Eye (tissue), 1 donor: ENCODE data around the gene GRID1.

ENCODE experiments used
- DNase-seq: peaks from one replicate; pipeline ENCODE4 v3.0.0-alpha.2; 2015

The GRID1 gene

DNA sequence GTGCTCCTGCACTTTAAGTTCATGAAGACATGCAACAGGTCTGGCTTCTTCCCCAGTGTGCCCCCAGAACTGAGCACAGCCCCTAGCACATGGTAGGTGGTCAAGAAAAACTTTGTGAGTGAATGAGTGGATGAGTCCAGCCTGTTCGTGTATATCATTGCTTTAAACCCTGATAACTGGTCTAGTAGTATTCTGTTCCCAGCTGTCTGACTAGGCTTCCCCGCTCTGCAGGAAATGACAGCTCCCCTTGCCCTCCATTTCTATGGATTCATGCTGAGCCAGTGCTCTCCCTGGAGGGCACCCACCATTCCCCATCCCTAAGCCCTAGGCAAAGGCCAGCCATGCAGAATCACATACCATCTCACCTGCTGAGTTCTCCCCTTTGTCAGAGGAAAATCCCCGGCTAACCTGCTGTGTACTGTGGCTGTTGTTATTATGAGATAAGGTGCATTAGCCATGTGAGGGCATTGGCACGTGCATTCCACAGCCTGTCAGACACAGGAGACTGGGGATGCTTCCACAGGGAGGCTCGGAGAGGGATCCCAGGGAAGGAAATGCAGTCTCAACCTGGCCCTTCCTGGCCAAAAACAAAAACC lies 698.9 kb downstream of the GRID1 start:
- DNase-seq: no peak

GRCh38 chr10:85666987-85667386 lies 699.6 kb downstream of the GRID1 start:
- DNase-seq: no peak

- no peak for DNase-seq
Observed at GRCh38 chr10:85666102-85666501, 700.5 kb downstream of the GRID1 start.

DNA sequence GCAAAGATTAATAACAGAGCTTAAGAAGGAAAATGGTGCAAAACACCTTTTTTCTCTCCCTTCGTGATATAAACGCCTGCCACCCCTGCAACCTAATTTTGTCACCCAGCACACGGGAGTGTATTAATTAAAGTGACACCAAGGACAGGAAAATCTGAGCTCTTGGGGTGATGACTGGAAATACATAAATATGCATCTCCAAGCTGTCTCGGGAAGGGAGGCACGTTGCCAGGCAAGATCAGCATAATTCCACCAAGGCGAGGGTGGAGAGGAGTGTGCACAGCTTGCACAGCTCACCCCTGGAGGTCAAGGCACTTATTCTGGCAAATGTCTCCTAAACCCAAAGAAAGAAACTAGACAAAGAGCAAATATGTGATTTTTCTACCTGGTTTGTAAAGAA lies 700.9 kb downstream of the GRID1 start:
- DNase-seq: no peak

DNA sequence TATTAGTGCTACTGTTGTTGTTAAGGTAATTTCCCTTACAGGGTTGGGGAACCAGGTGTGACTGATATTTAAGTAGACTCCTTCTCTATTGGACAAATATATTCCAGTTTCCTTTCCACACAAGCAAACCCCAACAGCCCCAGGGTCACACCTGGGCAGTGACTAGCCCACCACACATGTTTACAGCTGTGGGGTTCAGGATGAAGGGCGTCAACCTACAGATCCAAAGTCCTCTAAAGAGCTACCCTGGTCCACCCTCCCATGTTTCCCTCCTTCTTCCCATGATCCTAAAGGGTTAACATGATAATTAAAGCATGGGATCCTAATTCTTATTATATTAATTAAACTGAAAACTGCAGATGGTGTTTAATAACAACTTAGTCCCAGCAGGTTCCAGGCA lies 701.5 kb downstream of the GRID1 start:
- no peak for DNase-seq

- DNase-seq: no peak
Observed at GRCh38 chr10:85661123-85661522, 705.5 kb downstream of the GRID1 start.

DNA sequence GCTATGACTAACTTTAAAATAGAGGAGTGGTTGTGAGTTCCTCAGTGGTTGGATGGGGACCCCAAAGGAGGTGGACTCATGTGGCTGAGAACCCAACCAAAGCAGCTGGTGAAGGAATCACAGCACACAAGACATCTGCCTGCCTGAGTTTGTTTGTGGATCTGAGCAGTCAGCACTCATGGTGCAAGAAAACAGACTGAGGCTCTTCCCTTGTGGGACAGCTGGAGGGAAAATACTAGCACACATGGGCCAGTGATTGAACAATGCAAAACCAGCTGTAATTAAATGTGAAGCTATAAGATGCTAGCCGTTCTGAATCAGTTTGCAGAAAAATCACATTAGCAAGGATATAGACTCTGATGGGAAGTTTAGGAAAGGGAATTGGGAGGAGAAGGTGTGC lies 707.3 kb downstream of the GRID1 start:
- no peak for DNase-seq

GRCh38 chr10:85658518-85658917 lies 708.1 kb downstream of the GRID1 start:
- no peak for DNase-seq

GRCh38 chr10:85657476-85658113 lies 709.0 kb downstream of the GRID1 start:
- no peak for DNase-seq

GRCh38 chr10:85655411-85655810 lies 711.2 kb downstream of the GRID1 start:
- no peak for DNase-seq

DNA sequence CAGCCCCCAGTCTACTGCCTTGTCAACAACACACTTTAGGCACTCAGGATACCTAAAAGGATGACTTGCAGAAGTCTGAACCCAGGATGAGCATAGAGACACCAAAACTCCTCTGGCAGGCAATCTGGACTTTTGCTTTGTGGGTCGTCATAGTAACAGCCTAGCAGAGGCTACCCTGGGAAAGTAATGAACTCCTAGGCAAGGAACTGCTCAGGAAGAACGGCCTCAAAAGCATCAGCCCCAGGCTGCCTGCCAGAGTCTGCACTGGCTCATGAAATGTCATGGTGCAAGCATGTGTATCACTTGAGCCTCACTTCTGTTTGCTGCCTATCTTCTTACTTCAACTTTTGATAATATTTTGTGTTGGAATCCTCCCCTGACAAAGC lies 715.1 kb downstream of the GRID1 start:
- DNase-seq: no peak

GRCh38 chr10:85650791-85651496 lies 715.7 kb downstream of the GRID1 start:
- DNase-seq: no peak

- DNase-seq: no peak
Observed at GRCh38 chr10:85649461-85649860, 717.1 kb downstream of the GRID1 start.

DNA sequence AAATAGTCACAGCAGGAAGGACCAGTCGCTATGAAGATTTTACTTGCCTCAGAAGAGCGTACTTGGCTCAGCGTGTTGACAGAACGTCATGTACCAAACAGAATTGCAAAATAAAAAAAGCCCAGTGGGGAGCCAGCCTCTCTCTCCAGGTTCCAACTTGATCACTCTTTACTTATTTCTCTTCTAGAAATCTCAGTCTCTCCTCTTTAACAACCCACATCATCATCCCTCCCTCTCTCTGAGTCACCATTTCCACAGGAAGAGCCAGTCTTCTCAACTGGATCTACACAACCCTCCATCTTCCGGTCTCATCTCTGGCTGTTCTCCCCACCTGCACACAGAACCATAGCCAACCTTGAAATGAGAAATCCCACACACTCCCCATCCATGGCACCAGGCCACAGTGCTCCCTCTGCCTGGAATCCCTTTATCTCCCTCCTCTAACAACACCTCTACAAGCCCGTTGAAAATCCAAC lies 718.3 kb downstream of the GRID1 start:
- DNase-seq: no peak

GRCh38 chr10:85647741-85648140 lies 718.9 kb downstream of the GRID1 start:
- DNase-seq: no peak

- no peak for DNase-seq
Observed at GRCh38 chr10:85645926-85646711, 720.5 kb downstream of the GRID1 start.

DNA sequence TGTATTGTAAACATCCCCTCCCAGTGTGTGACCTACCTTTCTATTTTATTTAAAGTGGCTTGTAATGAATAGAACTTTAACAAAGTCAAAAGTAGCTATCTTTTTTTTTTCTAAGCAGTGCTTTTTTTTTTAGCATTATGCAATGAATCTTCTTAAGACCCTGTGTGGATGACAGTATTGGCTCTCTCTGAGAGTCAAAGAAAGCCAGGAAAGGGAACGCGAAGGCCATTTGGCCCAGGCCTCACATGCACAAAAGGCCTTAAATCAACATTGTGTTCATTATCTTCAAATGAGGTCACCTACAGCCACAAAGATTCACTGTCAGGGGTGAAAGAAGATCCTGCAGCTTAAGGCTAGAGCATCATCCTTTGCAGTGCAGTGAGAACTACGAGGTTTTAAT lies 721.5 kb downstream of the GRID1 start:
- no peak for DNase-seq

DNA sequence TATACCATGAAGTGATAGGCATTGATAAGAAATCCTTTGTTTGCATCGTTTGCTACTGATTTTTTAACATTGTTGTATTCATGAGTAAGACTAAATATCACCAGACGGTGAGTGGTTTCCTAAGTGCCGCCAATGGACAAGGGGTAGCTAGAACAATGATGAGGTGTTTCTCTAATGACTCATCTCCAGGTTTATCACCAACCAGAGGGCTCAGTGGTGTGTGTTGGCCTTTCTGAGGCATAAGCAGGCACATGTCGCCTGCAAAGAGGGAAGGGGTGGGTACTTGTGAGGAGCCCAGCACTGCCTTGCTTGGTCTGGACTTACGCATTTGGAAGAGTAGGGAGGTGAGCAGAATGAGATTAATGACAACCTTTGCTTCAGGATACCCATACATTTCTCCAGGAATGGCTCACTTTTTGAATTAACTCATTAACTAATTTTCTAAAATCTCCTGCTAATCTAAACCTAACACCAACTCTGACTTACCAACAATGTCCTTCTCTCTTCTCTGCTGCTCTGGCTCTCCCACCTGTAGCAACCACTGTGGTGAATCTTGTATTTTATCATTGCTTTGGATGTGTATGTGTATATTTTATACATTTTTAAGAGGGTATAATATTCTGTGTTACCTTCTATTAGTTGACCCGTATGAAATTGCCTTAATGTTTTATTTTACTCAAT lies 722.6 kb downstream of the GRID1 start:
- DNase-seq: no peak

- no peak for DNase-seq
Observed at GRCh38 chr10:85643171-85643844, 723.3 kb downstream of the GRID1 start.

- DNase-seq: no peak
Observed at GRCh38 chr10:85642421-85643170, 724.0 kb downstream of the GRID1 start.

GRCh38 chr10:85642082-85642420 lies 724.5 kb downstream of the GRID1 start:
- no peak for DNase-seq
